Measurements from ENCODE around the gene SARDH. TPM values are rescaled to one million over a fixed set of nuclear protein-coding genes. Genes with fewer than 3 reads are reported as not detected.

Gene SARDH
- total RNA-seq, 1 experiment from 2014 or later: 5.3 TPM

DNA sequence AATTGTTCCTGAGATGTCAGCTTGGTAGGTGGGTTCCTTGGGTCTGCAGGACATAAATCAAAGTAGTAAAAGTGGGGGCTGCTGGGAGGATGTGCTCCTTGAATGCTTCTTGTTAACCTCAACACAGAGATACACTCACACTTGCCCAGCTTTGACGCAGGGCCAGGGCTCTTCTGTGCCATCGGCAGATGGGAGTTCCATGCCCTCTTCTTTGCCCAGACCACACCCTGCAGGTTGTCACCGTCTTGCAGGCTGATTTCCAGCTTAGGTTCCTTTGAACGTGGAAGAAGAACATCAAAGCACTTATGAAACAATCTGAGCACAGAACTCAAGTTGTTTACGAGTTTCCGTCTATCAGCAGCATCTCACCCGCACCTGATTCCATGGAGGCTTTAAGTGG lies 91.0 kb downstream of the SARDH start:
- Mint-ChIP-seq H3K27me3 (ENCODE audit: low read depth) (peaks cover 17% of the 10 kb centered on the region), H3K4me3 (no peak overlapping the region)

More for the DNA sequence above, 91.0 kb downstream of the SARDH start:
- Histone ChIP-seq H2BK120ac (ENCODE audit: low read depth, low read length, poor library complexity, severe bottlenecking) (no peak overlapping the region), H3K9ac (ENCODE audit: extremely low read depth, insufficient read length, low read length) (no peak overlapping the region), H4K8ac (replicated peaks; ENCODE audit: insufficient read length, low read depth, low read length) (no peak overlapping the region), H2BK12ac (ENCODE audit: insufficient read length, low read depth, low read length) (no peak overlapping the region), H4K91ac (ENCODE audit: insufficient read length, low read depth, low read length) (no peak overlapping the region), H3K79me1 (ENCODE audit: insufficient read depth, low read depth, low read length, poor library complexity, severe bottlenecking) (no peaks in the 10 kb centered on the region), H2BK5ac (ENCODE audit: insufficient read length, low read length) (no peak overlapping the region), H3T11ph (ENCODE audit: low read length) (no peak overlapping the region), H3K27ac (ENCODE audit: insufficient read length, low read depth, low read length) (no peak overlapping the region), H3K4me1 (ENCODE audit: insufficient read depth, low read length) (no peaks in the 10 kb centered on the region), H2AFZ (ENCODE audit: low read length) (no peak overlapping the region), H3K4ac (ENCODE audit: low read depth, low read length) (no peak overlapping the region), H3K14ac (ENCODE audit: insufficient read depth, low read length) (no peak overlapping the region), H2BK20ac (ENCODE audit: low read depth, low read length, poor library complexity, severe bottlenecking) (no peak overlapping the region), H3K4me2 (ENCODE audit: insufficient read depth, insufficient read length, low read length) (no peak overlapping the region), H3K23me2 (ENCODE audit: insufficient read length, low read depth, low read length, poor library complexity, severe bottlenecking) (no peaks in the 10 kb centered on the region), H3K27me3 (ENCODE audit: insufficient read depth, low read length) (no peaks in the 10 kb centered on the region), H3K56ac (ENCODE audit: insufficient read length, low read depth, low read length) (no peak overlapping the region), H3K18ac (ENCODE audit: insufficient read length, low read depth, low read length) (no peak overlapping the region), H3K79me2 (ENCODE audit: insufficient read depth, low read length) (no peaks in the 10 kb centered on the region), H4K5ac (ENCODE audit: insufficient read length, low read depth, low read length) (no peak overlapping the region), H2BK15ac (ENCODE audit: low read depth, low read length) (no peak overlapping the region), H3K23ac (ENCODE audit: insufficient read length, low read depth, low read length) (no peak overlapping the region), H2AK5ac (ENCODE audit: insufficient read length, low read length) (no peak overlapping the region), H3K9me3 (ENCODE audit: control insufficient read depth, low read depth, low read length) (no peaks in the 10 kb centered on the region), H4K20me1 (ENCODE audit: control insufficient read depth, insufficient read depth, insufficient read length) (no peaks in the 10 kb centered on the region)
- no peak for DNase-seq
- no peaks in the 10 kb centered on the region; a peak in 1 of 7 replicates for H3K36me3 Mint-ChIP-seq (ENCODE audit: insufficient read depth in 1 of 3, low read depth in 3 of 3)
- H3K27ac Mint-ChIP-seq: no peak overlapping the region; a peak in 1 of 7 replicates
- H3K9me3 Mint-ChIP-seq: no peaks in the 10 kb centered on the region
- peaks cover 7 to 16% of the 10 kb centered on the region in 2 experiments for H3K4me1 Mint-ChIP-seq
- TF ChIP-seq CTCF (conservative IDR thresholded peaks at IDR 0.05): no peak
- no CpG with 5 or more reads among the region's 7 CpGs for WGBS (ENCODE audit: extremely low coverage, insufficient read length, low lambda C conversion rate)

Measured in H9 (cell line).